Naive thymus-derived CD4-positive, alpha-beta T cell (primary cell): ENCODE results near the gene CEACAM21. TPM values are rescaled to one million over a fixed set of nuclear protein-coding genes. Genes with fewer than 3 reads are reported as not detected.

Experiments used
- ATAC-seq: fragments of 150-1000 bp; cut with Tn5 transposase; 2 replicates; pipeline ENCODE4 v1.10.0; 2021; ENCODE audit warnings: mild to moderate bottlenecking, moderate library complexity
- CTCF ChIA-PET: fragments of 350-600 bp; sonication (Branson Sonifier 250); formaldehyde crosslinking; loops from one replicate; lab custom pipeline; 2021; ENCODE audit warnings: antibody characterized with exemption; lab: Charles Lee
- POLR2A ChIA-PET: fragments of 350-600 bp; sonication (Branson Sonifier 250); formaldehyde crosslinking; loops from one replicate; lab custom pipeline; 2021; ENCODE audit warnings: antibody characterized with exemption, inconsistent platforms; lab: Charles Lee
- DNase-seq, 9 donors: peaks; one replicate each; pipeline versions ENCODE4 v3.0.0 to v3.0.0-alpha.2; 2020 to 2022; ENCODE audit warnings: mixed read lengths in 1 of 9
- H3K27ac ChIP-seq: one replicate; pipeline ENCODE4 v1.7.0; 2013; ENCODE audit warnings: mild to moderate bottlenecking, low read depth, low read length, moderate library complexity
- H3K27me3 ChIP-seq, 2 donors: one replicate each; pipeline ENCODE4 v1.7.0; 2013; ENCODE audit warnings: low read length in 2 of 2, mild to moderate bottlenecking in 2 of 2, moderate library complexity in 2 of 2; ENCODE audit not compliant: control insufficient read depth in 2 of 2, insufficient read depth in 2 of 2
- H3K36me3 ChIP-seq, 3 experiments: 1 replicate in 2 of 3; 2 replicates in 1 of 3; pipeline ENCODE4 v1.7.0; 2013; ENCODE audit warnings: low read length in 3 of 3, mild to moderate bottlenecking in 3 of 3, moderate library complexity in 1 of 3; ENCODE audit not compliant: insufficient read depth in 3 of 3, control insufficient read depth in 2 of 3
- H3K4me1 ChIP-seq, 2 donors: one replicate each; pipeline ENCODE4 v1.7.0; 2013; ENCODE audit warnings: low read length in 2 of 2, mild to moderate bottlenecking in 2 of 2, moderate library complexity in 1 of 2; ENCODE audit not compliant: control insufficient read depth in 2 of 2, insufficient read depth in 2 of 2
- H3K4me3 ChIP-seq: 2 replicates; pipeline ENCODE4 v1.7.0; 2013; ENCODE audit warnings: mild to moderate bottlenecking, low read length
- H3K9me3 ChIP-seq, 3 experiments: 1 replicate in 2 of 3; 2 replicates in 1 of 3; pipeline ENCODE4 v1.7.0; 2013; ENCODE audit warnings: low read length in 3 of 3; ENCODE audit not compliant: control insufficient read depth in 2 of 3
- H3K27ac Mint-ChIP-seq, 9 donors: one replicate each; pipeline ENCODE4 v1.8.0; 2020 to 2022; ENCODE audit warnings: mixed read lengths in 9 of 9, mild to moderate bottlenecking in 8 of 9, moderate library complexity in 5 of 9, inconsistent platforms in 2 of 9
- H3K27me3 Mint-ChIP-seq, 5 donors: one replicate each; pipeline ENCODE4 v1.8.0; 2021 to 2022; ENCODE audit warnings: mixed read lengths in 5 of 5, mild to moderate bottlenecking in 1 of 5
- H3K36me3 Mint-ChIP-seq, 5 donors: one replicate each; pipeline ENCODE4 v1.8.0; 2020 to 2022; ENCODE audit warnings: mixed read lengths in 5 of 5, mild to moderate bottlenecking in 3 of 5, inconsistent platforms in 1 of 5
- H3K4me1 Mint-ChIP-seq, 7 donors: one replicate each; pipeline ENCODE4 v1.8.0; 2020 to 2022; ENCODE audit warnings: mixed read lengths in 7 of 7, mild to moderate bottlenecking in 3 of 7, inconsistent platforms in 1 of 7
- H3K4me3 Mint-ChIP-seq, 10 donors: one replicate each; pipeline ENCODE4 v1.8.0; 2020 to 2022; ENCODE audit warnings: mild to moderate bottlenecking in 10 of 10, mixed read lengths in 10 of 10, moderate library complexity in 6 of 10, inconsistent platforms in 2 of 10
- H3K9me3 Mint-ChIP-seq, 11 donors: one replicate each; pipeline ENCODE4 v1.8.0; 2020 to 2022; ENCODE audit warnings: mixed read lengths in 11 of 11, mild to moderate bottlenecking in 4 of 11, inconsistent platforms in 1 of 11, moderate library complexity in 1 of 11
- intact Hi-C, 2 donors: fragments of 100-400 bp; cut with micrococcal nuclease; formaldehyde crosslinking; loops; one replicate each; pipeline ENCODE4 v1.15.1; 2023
- polyA plus RNA-seq, 2 donors: library from polyadenylated mRNA; unstranded; fragments of 300-500 nt; fragmentation: Illumina TruSeq; gene quantifications; one replicate each; pipeline ENCODE4 v1.2.3, GENCODE V29; 2021
- total RNA-seq, 6 experiments: library from RNA in 5 of 6; stranded (reverse) in 5 of 6; gene quantifications; 1 replicate in 5 of 6; 2 replicates in 1 of 6; pipeline ENCODE4 v1.2.3 and lab custom pipeline; 2021 to 2026

CEACAM21 gene
- total and polyA plus RNA-seq, 7 experiments from 2014 or later, result 27.7 to 64.5 (median 43.6) TPM

DNA sequence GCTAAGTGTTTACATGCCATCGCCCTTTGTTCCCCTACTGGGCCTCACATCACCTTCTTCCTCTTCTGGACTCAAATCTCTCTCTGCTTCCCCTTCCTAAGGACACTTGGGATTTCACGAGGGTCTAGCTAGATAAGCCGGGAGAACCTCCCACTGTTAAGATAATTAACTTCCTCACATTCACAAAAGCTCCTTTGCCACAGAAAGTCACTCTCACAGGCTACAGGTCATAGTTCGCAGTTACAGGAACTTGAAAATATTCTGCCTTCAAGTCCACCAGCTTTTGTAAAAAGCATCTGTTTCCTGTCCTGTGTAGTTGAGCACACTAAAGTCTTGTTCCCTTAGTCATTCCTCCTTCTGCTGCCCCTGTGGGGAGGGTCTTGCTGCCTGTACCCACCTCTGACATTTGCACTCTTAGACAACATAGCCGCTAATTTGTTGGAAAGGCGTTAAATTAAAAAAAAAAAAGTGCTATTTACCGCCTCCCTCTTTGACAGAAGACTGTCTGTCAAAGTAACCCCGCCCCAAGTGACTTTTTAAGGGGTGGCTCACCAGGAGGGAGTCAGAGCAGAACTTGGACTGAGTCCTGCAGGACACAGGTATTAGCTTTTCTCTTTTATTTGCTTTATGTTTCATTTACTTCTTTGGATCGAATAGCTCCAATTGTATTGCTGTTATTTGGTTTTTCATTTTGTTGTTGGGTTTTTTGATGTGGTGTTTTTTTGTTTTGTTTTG is 26.8 kb upstream of the CEACAM21 start:
- DNase-seq (peak in 8 of 9 donors; percentile 68 to 82 (median 78)), ATAC-seq (peak; percentile 82)
- H3K9me3 ChIP-seq, result no peaks in the 10 kb centered on the region
- no peaks in the 10 kb centered on the region for H3K27me3 ChIP-seq
- H3K4me3 ChIP-seq, result peak overlapping the region; percentile 77
- H3K27ac ChIP-seq, result peak overlapping the region; percentile 88
- CTCF ChIA-PET, result interaction anchor here (0.6 to 13.7 kb wide), 8 partner anchors 8 to 730 kb away, joined by 3 to 384 read pairs (median 4); partner anchors contain the start of gene CEACAM21
- POLR2A ChIA-PET, result interaction anchor here (0.5 to 15.6 kb wide), 15 partner anchors 9 to 324 kb away, joined by 3 to 518 read pairs (median 4); partner anchors contain the start of genes CEACAM21 and ERICH4
- H3K36me3 Mint-ChIP-seq, result peaks cover 14 to 39% (median 34%) of the 10 kb centered on the region in 5 donors
- peaks cover 58 to 72% (median 61%) of the 10 kb centered on the region in 7 donors for H3K4me1 Mint-ChIP-seq
- H3K27ac Mint-ChIP-seq, result peak overlapping the region; percentile 92 to 97 (median 96)
- H3K36me3 ChIP-seq, result peaks cover 0 to 18% (median 0%) of the 10 kb centered on the region in 3 experiments
- intact Hi-C loops, result loop anchor here (1.0 to 5.0 kb wide), 4 partner anchors 14 to 197 kb away; partner anchors contain the start of gene TGFB1 (in 1 of the 2)
- H3K27me3 Mint-ChIP-seq, result no peaks in the 10 kb centered on the region
- H3K9me3 Mint-ChIP-seq, result peaks cover 0 to 2% (median 0%) of the 10 kb centered on the region in 11 donors
- peak overlapping the region; percentile 91 to 100 (median 98) for H3K4me3 Mint-ChIP-seq
- H3K4me1 ChIP-seq, result peaks cover 43 to 53% of the 10 kb centered on the region in 2 donors

DNA sequence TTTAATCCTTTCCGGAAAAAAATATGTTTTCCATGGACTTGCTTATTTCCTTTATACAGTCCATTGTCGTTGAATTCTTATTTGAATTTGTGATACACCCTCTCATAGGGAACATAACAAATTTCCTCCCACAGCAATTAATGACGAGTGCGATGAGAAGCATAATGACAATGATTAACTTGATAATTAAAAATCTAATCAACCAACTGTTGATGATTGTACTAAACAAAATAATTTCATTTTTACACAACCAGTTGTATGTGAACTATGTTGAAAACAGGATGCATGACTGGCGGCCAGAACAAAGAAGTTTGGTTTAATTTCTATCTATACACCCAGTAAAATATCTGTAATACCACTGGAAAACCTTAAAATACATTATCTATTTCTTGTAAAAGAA is 26.1 kb upstream of the CEACAM21 start:
- ChIA-PET CTCF (interaction anchor here (0.6 to 13.7 kb wide), 6 partner anchors 13 to 346 kb away, joined by 3 to 384 read pairs (median 4); partner anchors contain the start of gene CEACAM21), POLR2A (interaction anchor here (0.6 to 15.6 kb wide), 11 partner anchors 10 to 631 kb away, joined by 3 to 518 read pairs (median 5); partner anchors contain the start of gene CEACAM21)
- ATAC-seq, result no peak
- Mint-ChIP-seq H3K9me3 (peaks cover 0 to 2% (median 0%) of the 10 kb centered on the region in 11 donors), H3K36me3 (peaks cover 14 to 43% (median 38%) of the 10 kb centered on the region in 5 donors), H3K27ac (peak overlapping the region; percentile 92 to 97 (median 96)), H3K27me3 (no peaks in the 10 kb centered on the region), H3K4me3 (peak overlapping the region; percentile 91 to 100 (median 98)), H3K4me1 (peaks cover 56 to 72% (median 61%) of the 10 kb centered on the region in 7 donors)
- peaks cover 0 to 18% (median 0%) of the 10 kb centered on the region in 3 experiments for H3K36me3 ChIP-seq
- intact Hi-C loops, result loop anchor here (1.0 to 10.0 kb wide), 7 partner anchors 13 to 945 kb away; partner anchors contain the start of genes ARHGEF1 (in 1 of the 2), HNRNPUL1 (in 1 of the 2), LTBP4 (in 1 of the 2) and TGFB1 (in 1 of the 2)
- no peaks in the 10 kb centered on the region for H3K9me3 ChIP-seq
- H3K4me3 ChIP-seq, result peak overlapping the region; percentile 77
- DNase-seq, result no peak
- peak overlapping the region; percentile 88 for H3K27ac ChIP-seq
- H3K27me3 ChIP-seq, result no peaks in the 10 kb centered on the region
- H3K4me1 ChIP-seq, result peaks cover 47 to 50% of the 10 kb centered on the region in 2 donors

DNA sequence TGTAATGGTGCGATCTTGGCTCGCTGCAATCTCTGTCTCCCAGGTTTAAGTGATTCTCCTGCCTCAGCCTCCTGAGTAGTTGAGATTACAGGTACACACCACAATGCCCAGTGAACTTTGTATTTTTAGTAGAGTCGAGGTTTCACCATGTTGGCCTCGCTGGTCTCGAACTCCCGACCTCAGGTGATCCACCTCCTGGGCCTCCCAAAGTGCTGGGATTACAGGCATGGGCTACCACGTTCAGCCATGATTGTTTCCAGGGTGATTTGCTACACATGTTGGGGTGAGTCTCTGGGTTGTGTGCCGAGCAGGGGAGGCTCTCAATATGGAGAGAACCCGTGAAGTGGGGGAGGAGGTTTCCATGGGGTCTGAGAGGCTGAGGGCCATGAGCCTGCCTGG is 24.8 kb upstream of the CEACAM21 start:
- Mint-ChIP-seq H3K4me3 (peak overlapping the region; percentile 91 to 100 (median 98)), H3K4me1 (peaks cover 52 to 72% (median 61%) of the 10 kb centered on the region in 7 donors), H3K36me3 (peaks cover 18 to 53% (median 47%) of the 10 kb centered on the region in 5 donors), H3K27ac (peak overlapping the region; percentile 92 to 97 (median 96)), H3K27me3 (no peaks in the 10 kb centered on the region), H3K9me3 (peaks cover 0 to 2% (median 0%) of the 10 kb centered on the region in 11 donors)
- ATAC-seq, result no peak
- Histone ChIP-seq H3K4me3 (peak overlapping the region; percentile 77), H3K36me3 (peaks cover 0 to 18% (median 2%) of the 10 kb centered on the region in 3 experiments), H3K27ac (peak overlapping the region; percentile 88), H3K9me3 (no peaks in the 10 kb centered on the region), H3K27me3 (no peaks in the 10 kb centered on the region), H3K4me1 (peaks cover 47 to 48% of the 10 kb centered on the region in 2 donors)
- POLR2A ChIA-PET, result interaction anchor here (0.7 to 15.6 kb wide), 5 partner anchors 9 to 224 kb away, joined by 3 to 208 read pairs (median 3); no protein-coding TSS in a partner anchor
- CTCF ChIA-PET, result interaction anchor here (23.4 kb wide), 1 partner anchor 8 kb away, joined by 384 read pairs; no protein-coding TSS in a partner anchor
- intact Hi-C loops, result loop anchor here (1.0 to 10.0 kb wide), 4 partner anchors 12 to 946 kb away; partner anchors contain the start of genes ARHGEF1 (in 1 of the 2), HNRNPUL1 (in 1 of the 2) and LTBP4 (in 1 of the 2)
- DNase-seq, result no peak

DNA sequence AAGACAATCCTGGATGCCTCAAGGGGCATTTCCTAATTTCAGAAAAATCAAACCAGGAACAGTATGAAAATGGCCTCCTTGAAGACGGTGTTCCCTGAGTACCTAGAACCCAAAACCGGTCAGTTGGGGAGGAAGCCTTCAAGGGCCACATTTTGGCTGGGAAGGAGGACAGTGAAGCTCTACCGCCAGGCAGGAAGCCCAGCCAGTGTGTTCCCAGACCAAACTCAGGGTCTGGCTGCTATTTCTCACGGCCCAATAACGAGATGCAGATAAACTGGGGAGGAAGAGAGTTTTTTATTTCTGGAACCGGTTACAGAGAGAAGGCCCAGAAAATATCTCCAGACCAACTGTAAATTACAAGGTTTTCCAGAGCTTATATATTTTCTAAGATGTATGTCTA is 24.3 kb upstream of the CEACAM21 start:
- Histone ChIP-seq H3K36me3 (peaks cover 0 to 18% (median 5%) of the 10 kb centered on the region in 3 experiments), H3K27ac (peak overlapping the region; percentile 88), H3K4me3 (peak overlapping the region; percentile 77), H3K4me1 (peaks cover 46 to 48% of the 10 kb centered on the region in 2 donors), H3K9me3 (no peaks in the 10 kb centered on the region), H3K27me3 (no peaks in the 10 kb centered on the region)
- intact Hi-C loops, result loop anchor here (1.0 to 10.0 kb wide), 4 partner anchors 12 to 947 kb away; partner anchors contain the start of genes ARHGEF1 (in 1 of the 2), HNRNPUL1 (in 1 of the 2) and LTBP4 (in 1 of the 2)
- H3K4me1 Mint-ChIP-seq, result peaks cover 49 to 72% (median 61%) of the 10 kb centered on the region in 7 donors
- ATAC-seq (no peak), DNase-seq (no peak)
- H3K4me3 Mint-ChIP-seq, result peak overlapping the region; percentile 91 to 100 (median 98)
- POLR2A ChIA-PET, result interaction anchor here (0.5 to 15.6 kb wide), 8 partner anchors 8 to 224 kb away, joined by 3 to 208 read pairs (median 4); partner anchors contain the start of gene B9D2
- H3K27ac Mint-ChIP-seq, result peak overlapping the region; percentile 92 to 97 (median 96)
- H3K27me3 Mint-ChIP-seq, result no peaks in the 10 kb centered on the region
- peaks cover 0 to 2% (median 0%) of the 10 kb centered on the region in 11 donors for H3K9me3 Mint-ChIP-seq
- H3K36me3 Mint-ChIP-seq, result peaks cover 18 to 55% (median 47%) of the 10 kb centered on the region in 5 donors
- CTCF ChIA-PET, result interaction anchor here (1.0 to 23.4 kb wide), 4 partner anchors 9 to 95 kb away, joined by 3 to 384 read pairs (median 14); no protein-coding TSS in a partner anchor

GRCh38 chr19:41552558-41552957 is 23.4 kb upstream of the CEACAM21 start:
- peak overlapping the region; percentile 88 for H3K27ac ChIP-seq
- intact Hi-C loops, result loop anchor here (5.0 to 10.0 kb wide), 3 partner anchors 290 to 948 kb away; partner anchors contain the start of genes ARHGEF1 (in 1 of the 2), HNRNPUL1 (in 1 of the 2) and LTBP4 (in 1 of the 2)
- peaks cover 46 to 48% of the 10 kb centered on the region in 2 donors for H3K4me1 ChIP-seq
- CTCF ChIA-PET, result interaction anchor here (1.0 to 23.4 kb wide), 4 partner anchors 10 to 96 kb away, joined by 3 to 384 read pairs (median 14); no protein-coding TSS in a partner anchor
- H3K27me3 ChIP-seq, result no peaks in the 10 kb centered on the region
- Mint-ChIP-seq H3K4me1 (peaks cover 43 to 72% (median 62%) of the 10 kb centered on the region in 7 donors), H3K27me3 (no peaks in the 10 kb centered on the region), H3K27ac (peak overlapping the region; percentile 92 to 97 (median 96)), H3K4me3 (peak overlapping the region; percentile 91 to 100 (median 98)), H3K9me3 (peaks cover 0 to 2% (median 0%) of the 10 kb centered on the region in 11 donors), H3K36me3 (peaks cover 18 to 60% (median 52%) of the 10 kb centered on the region in 5 donors)
- peak overlapping the region; percentile 77 for H3K4me3 ChIP-seq
- peak in 1 of 9 donors; percentile 50 for DNase-seq
- POLR2A ChIA-PET, result interaction anchor here (1.0 to 15.6 kb wide), 6 partner anchors 8 to 188 kb away, joined by 3 to 208 read pairs (median 6); partner anchors contain the start of gene B9D2
- ATAC-seq, result no peak
- H3K36me3 ChIP-seq, result peaks cover 0 to 24% (median 5%) of the 10 kb centered on the region in 3 experiments
- no peaks in the 10 kb centered on the region for H3K9me3 ChIP-seq
